GM23338 (cell line): ENCODE data around the gene MED16. TPM values are rescaled to one million over a fixed set of nuclear protein-coding genes. Genes with fewer than 3 reads are reported as not detected.

Experiments used
- ATAC-seq: fragments of 200-7000 bp; cut with Tn5 transposase; 3 replicates; pipeline ENCODE4 v1.9.1; 2020
- DNase-seq: peaks from one replicate; pipeline ENCODE4 v3.0.0-alpha.2; 2015; ENCODE audit warnings: low spot score
- H2AFZ ChIP-seq: fragments of 200-600 bp; sonication (generic); 2 replicates; pipeline ENCODE4 v1.8.0; 2016; ENCODE audit warnings: antibody characterized with exemption, mild to moderate bottlenecking, moderate library complexity
- H3F3A ChIP-seq: fragments of 200-600 bp; sonication (generic); replicated peaks from 2 replicates; pipeline ENCODE4 v1.8.0; 2017; ENCODE audit warnings: antibody characterized with exemption, mixed run types, low read depth
- H3K27ac ChIP-seq: fragments of 200-600 bp; sonication (generic); 2 replicates; pipeline ENCODE4 v1.6.1; 2016; ENCODE audit warnings: low read depth
- H3K27me3 ChIP-seq: fragments of 200-600 bp; sonication (generic); 2 replicates; pipeline ENCODE4 v1.8.0; 2016; ENCODE audit warnings: mild to moderate bottlenecking, mixed run types, moderate library complexity; ENCODE audit not compliant: insufficient read depth
- H3K36me3 ChIP-seq: fragments of 200-600 bp; sonication (generic); 2 replicates; pipeline ENCODE4 v1.8.0; 2016; ENCODE audit warnings: mild to moderate bottlenecking; ENCODE audit not compliant: insufficient read depth
- H3K4me1 ChIP-seq: fragments of 200-600 bp; sonication (generic); 2 replicates; pipeline ENCODE4 v1.8.0; 2016; ENCODE audit warnings: mild to moderate bottlenecking, moderate library complexity; ENCODE audit not compliant: insufficient read depth
- H3K4me2 ChIP-seq: fragments of 200-600 bp; sonication (generic); 2 replicates; pipeline ENCODE4 v1.7.1; 2017; ENCODE audit warnings: mixed run types
- H3K4me3 ChIP-seq: fragments of 200-600 bp; sonication (generic); 2 replicates; pipeline ENCODE4 v1.6.1; 2016; ENCODE audit warnings: mixed run types
- H3K79me2 ChIP-seq: fragments of 200-600 bp; sonication (generic); replicated peaks from 2 replicates; pipeline ENCODE4 v1.8.0; 2017; ENCODE audit warnings: mild to moderate bottlenecking; ENCODE audit not compliant: insufficient read depth
- H3K9me2 ChIP-seq: fragments of 200-600 bp; sonication (generic); 2 replicates; pipeline ENCODE4 v1.8.0; 2017; ENCODE audit not compliant: insufficient read depth
- H4K20me1 ChIP-seq: fragments of 200-600 bp; sonication (generic); replicated peaks from 2 replicates; pipeline ENCODE4 v1.8.0; 2017; ENCODE audit warnings: mild to moderate bottlenecking; ENCODE audit not compliant: insufficient read depth
- H3K27ac Mint-ChIP-seq: 2 replicates; pipeline ENCODE4 v1.8.0; 2020; ENCODE audit warnings: inconsistent platforms, mild to moderate bottlenecking, moderate library complexity, mixed read lengths
- H3K27me3 Mint-ChIP-seq: 3 replicates; pipeline ENCODE4 v1.8.0; 2022; ENCODE audit warnings: low read depth, mild to moderate bottlenecking, moderate library complexity, mixed read lengths, inconsistent platforms; ENCODE audit not compliant: insufficient read depth, poor library complexity
- H3K36me3 Mint-ChIP-seq: 3 replicates; pipeline ENCODE4 v1.8.0; 2021; ENCODE audit warnings: low read depth, mild to moderate bottlenecking, inconsistent platforms, moderate library complexity, mixed read lengths
- H3K4me1 Mint-ChIP-seq: 3 replicates; pipeline ENCODE4 v1.8.0; 2020; ENCODE audit warnings: mild to moderate bottlenecking, inconsistent platforms, mixed read lengths
- H3K4me3 Mint-ChIP-seq: 3 replicates; pipeline ENCODE4 v1.8.0; 2021; ENCODE audit warnings: moderate library complexity, mild to moderate bottlenecking, inconsistent platforms, mixed read lengths
- H3K9me3 Mint-ChIP-seq: 3 replicates; pipeline ENCODE4 v1.8.0; 2020; ENCODE audit warnings: moderate library complexity, mild to moderate bottlenecking, inconsistent platforms, mixed read lengths
- CREB1 ChIP-seq: fragments of 250-450 bp; sonication (Bioruptor Pico); IDR thresholded peaks from 2 replicates; pipeline ENCODE4 v1.5.0; 2020; ENCODE audit warnings: low read depth, mild to moderate bottlenecking, moderate library complexity
- EZH2 ChIP-seq: fragments of 200-600 bp; sonication (generic); IDR thresholded peaks from one replicate; pipeline ENCODE4 v1.8.0; 2017; ENCODE audit warnings: antibody characterized with exemption, mild to moderate bottlenecking, low read depth; ENCODE audit not compliant: unreplicated experiment
- JUNB ChIP-seq: IDR thresholded peaks from one replicate; pipeline ENCODE4 v1.6.1; 2016; ENCODE audit warnings: antibody characterized with exemption; ENCODE audit not compliant: unreplicated experiment
- STAT1 ChIP-seq: IDR thresholded peaks from one replicate; pipeline ENCODE4 v1.6.1; 2016; ENCODE audit warnings: antibody characterized with exemption; ENCODE audit not compliant: unreplicated experiment
- ZNF331 ChIP-seq: fragments of 250-450 bp; sonication (Bioruptor Pico); IDR thresholded peaks from 2 replicates; pipeline ENCODE4 v1.5.0; 2020; ENCODE audit warnings: low read depth, mild to moderate bottlenecking, moderate library complexity
- polyA plus RNA-seq: library from polyadenylated mRNA; unstranded; fragments of >200 nt; fragmentation: Nextera tagmentation; extraction: Ambion mirVana; gene quantifications from 2 replicates; pipeline ENCODE4 v1.2.1, GENCODE V29; 2016
- total RNA-seq: library from RNA; depleted of rRNA; stranded (reverse); fragments of >200 nt; shearing (Covaris generic); gene quantifications from 2 replicates; pipeline ENCODE4 v1.2.3, GENCODE V29; 2014
- TF ChIP-seq, protein P1 (sequence below): fragments of 250-450 bp; sonication (Bioruptor Pico); IDR thresholded peaks from 2 replicates; pipeline ENCODE4 v1.5.0; 2020; ENCODE audit warnings: mild to moderate bottlenecking, moderate library complexity
- TF ChIP-seq, protein P2 (sequence below): IDR thresholded peaks from one replicate; pipeline ENCODE4 v1.6.1; 2018; ENCODE audit warnings: antibody characterized with exemption; ENCODE audit not compliant: unreplicated experiment
- TF ChIP-seq, protein P3 (sequence below), 2 experiments: fragments of 200-600 bp in 1 of 2; sonication (generic) in 1 of 2; conservative IDR thresholded peaks; 2 replicates each; pipeline versions ENCODE4 v1.5.1 to v1.6.1; 2016 to 2017; ENCODE audit warnings: antibody characterized with exemption in 2 of 2, low read depth in 2 of 2, mild to moderate bottlenecking in 2 of 2, moderate library complexity in 1 of 2
- TF ChIP-seq, protein P4 (sequence below): IDR thresholded peaks from 2 replicates; pipeline ENCODE4 v1.6.1; 2016; ENCODE audit warnings: antibody characterized with exemption

The MED16 gene
- total and polyA plus RNA-seq, 2 experiments from 2014 or later = 52.7 to 73.6 TPM

DNA sequence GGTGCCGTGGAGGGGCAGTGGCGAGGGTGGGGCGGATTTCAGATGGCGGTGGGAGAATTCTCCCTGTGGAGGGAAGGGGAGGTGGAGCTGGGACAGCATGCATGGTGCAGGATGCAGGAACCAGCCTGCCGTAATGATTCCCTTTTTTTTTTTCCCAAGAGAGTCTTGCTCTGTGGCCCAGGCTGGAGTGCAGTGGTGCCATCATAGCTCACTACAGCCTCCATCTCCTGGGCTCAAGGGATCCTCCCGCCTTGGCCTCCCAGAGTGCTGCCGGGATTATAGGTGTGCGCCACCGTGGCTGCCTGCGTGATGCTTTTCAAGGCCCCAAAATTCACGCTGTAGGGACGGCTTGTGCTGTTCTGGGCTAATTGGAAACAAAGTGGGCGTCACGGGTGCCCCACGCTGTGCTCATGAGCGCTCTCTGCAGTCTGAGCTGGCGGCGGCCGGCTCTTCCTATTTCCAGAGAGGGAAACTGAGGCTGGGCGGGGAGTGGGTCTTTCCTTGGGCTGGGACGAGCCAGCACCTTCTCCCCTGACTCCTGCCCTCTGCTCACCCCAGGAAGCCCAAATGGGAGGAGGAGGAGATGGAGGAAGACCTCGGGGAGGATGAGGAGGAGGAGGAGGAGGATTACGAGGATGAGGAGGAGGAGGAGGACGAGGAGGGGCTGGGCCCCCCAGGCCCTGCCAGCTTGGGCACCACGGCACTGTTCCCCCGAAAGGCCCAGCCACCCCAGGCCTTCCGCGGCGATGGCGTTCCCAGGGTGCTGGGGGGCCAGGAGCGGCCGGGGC, 39.1 kb upstream of the MED16 start (continued):
- TF ChIP-seq, protein P1, sequence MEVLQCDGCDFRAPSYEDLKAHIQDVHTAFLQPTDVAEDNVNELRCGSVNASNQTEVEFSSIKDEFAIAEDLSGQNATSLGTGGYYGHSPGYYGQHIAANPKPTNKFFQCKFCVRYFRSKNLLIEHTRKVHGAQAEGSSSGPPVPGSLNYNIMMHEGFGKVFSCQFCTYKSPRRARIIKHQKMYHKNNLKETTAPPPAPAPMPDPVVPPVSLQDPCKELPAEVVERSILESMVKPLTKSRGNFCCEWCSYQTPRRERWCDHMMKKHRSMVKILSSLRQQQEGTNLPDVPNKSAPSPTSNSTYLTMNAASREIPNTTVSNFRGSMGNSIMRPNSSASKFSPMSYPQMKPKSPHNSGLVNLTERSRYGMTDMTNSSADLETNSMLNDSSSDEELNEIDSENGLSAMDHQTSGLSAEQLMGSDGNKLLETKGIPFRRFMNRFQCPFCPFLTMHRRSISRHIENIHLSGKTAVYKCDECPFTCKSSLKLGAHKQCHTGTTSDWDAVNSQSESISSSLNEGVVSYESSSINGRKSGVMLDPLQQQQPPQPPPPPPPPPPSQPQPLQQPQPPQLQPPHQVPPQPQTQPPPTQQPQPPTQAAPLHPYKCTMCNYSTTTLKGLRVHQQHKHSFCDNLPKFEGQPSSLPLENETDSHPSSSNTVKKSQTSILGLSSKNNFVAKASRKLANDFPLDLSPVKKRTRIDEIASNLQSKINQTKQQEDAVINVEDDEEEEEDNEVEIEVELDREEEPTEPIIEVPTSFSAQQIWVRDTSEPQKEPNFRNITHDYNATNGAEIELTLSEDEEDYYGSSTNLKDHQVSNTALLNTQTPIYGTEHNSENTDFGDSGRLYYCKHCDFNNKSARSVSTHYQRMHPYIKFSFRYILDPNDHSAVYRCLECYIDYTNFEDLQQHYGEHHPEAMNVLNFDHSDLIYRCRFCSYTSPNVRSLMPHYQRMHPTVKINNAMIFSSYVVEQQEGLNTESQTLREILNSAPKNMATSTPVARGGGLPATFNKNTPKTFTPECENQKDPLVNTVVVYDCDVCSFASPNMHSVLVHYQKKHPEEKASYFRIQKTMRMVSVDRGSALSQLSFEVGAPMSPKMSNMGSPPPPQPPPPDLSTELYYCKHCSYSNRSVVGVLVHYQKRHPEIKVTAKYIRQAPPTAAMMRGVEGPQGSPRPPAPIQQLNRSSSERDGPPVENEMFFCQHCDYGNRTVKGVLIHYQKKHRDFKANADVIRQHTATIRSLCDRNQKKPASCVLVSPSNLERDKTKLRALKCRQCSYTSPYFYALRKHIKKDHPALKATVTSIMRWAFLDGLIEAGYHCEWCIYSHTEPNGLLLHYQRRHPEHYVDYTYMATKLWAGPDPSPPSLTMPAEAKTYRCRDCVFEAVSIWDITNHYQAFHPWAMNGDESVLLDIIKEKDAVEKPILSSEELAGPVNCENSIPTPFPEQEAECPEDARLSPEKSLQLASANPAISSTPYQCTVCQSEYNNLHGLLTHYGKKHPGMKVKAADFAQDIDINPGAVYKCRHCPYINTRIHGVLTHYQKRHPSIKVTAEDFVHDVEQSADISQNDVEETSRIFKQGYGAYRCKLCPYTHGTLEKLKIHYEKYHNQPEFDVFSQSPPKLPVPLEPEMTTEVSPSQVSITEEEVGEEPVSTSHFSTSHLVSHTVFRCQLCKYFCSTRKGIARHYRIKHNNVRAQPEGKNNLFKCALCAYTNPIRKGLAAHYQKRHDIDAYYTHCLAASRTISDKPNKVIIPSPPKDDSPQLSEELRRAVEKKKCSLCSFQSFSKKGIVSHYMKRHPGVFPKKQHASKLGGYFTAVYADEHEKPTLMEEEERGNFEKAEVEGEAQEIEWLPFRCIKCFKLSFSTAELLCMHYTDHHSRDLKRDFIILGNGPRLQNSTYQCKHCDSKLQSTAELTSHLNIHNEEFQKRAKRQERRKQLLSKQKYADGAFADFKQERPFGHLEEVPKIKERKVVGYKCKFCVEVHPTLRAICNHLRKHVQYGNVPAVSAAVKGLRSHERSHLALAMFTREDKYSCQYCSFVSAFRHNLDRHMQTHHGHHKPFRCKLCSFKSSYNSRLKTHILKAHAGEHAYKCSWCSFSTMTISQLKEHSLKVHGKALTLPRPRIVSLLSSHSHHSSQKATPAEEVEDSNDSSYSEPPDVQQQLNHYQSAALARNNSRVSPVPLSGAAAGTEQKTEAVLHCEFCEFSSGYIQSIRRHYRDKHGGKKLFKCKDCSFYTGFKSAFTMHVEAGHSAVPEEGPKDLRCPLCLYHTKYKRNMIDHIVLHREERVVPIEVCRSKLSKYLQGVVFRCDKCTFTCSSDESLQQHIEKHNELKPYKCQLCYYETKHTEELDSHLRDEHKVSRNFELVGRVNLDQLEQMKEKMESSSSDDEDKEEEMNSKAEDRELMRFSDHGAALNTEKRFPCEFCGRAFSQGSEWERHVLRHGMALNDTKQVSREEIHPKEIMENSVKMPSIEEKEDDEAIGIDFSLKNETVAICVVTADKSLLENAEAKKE (CRISPR knock-in tag) = no peak

DNA sequence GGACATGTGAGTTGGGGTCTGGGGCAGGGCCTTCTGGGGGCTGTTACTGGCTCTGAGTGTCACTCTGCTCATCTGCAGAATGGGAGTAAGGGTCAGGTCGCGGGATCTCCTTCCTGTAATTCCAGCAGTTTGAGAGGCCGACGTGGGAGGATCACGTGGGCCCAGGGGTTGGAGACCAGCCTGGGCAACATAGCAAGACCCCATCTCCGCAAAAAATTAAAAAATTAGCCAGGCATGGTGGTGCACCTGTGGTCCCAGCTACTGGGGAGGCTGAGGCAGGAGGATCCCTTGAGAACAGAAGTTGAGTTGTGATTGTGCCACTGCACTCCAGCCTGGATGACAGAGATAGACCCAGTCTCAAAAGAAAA, 36.9 kb upstream of the MED16 start:
- H3K9me3 Mint-ChIP-seq = no peaks in the 10 kb centered on the region; the same call in 2 of the 3 replicates
- Histone ChIP-seq H3K36me3 (no peaks in the 10 kb centered on the region; the same call in 1 of the 2 replicates), H3K9me2 (no peaks in the 10 kb centered on the region), H3K79me2 (peaks cover 61% of the 10 kb centered on the region), H3K4me1 (peaks cover 20% of the 10 kb centered on the region), H4K20me1 (peaks cover 8% of the 10 kb centered on the region), H3K4me3 (no peak overlapping the region), H2AFZ (no peak overlapping the region), H3K4me2 (no peak overlapping the region), H3K27ac (no peak overlapping the region), H3F3A (peaks cover 10% of the 10 kb centered on the region; the same call in 1 of the 2 replicates), H3K27me3 (no peaks in the 10 kb centered on the region)
- H3K4me1 Mint-ChIP-seq = peaks cover 13% of the 10 kb centered on the region; the same call in 1 of the 3 replicates
- ATAC-seq (no peak), DNase-seq (no peak)
- H3K27me3 Mint-ChIP-seq = peaks cover 6% of the 10 kb centered on the region
- no peak overlapping the region; the same call in 2 of the 3 replicates for H3K4me3 Mint-ChIP-seq
- H3K27ac Mint-ChIP-seq = no peak overlapping the region
- peaks cover 21% of the 10 kb centered on the region; the same call in 2 of the 3 replicates for H3K36me3 Mint-ChIP-seq
- TF ChIP-seq, protein P2, sequence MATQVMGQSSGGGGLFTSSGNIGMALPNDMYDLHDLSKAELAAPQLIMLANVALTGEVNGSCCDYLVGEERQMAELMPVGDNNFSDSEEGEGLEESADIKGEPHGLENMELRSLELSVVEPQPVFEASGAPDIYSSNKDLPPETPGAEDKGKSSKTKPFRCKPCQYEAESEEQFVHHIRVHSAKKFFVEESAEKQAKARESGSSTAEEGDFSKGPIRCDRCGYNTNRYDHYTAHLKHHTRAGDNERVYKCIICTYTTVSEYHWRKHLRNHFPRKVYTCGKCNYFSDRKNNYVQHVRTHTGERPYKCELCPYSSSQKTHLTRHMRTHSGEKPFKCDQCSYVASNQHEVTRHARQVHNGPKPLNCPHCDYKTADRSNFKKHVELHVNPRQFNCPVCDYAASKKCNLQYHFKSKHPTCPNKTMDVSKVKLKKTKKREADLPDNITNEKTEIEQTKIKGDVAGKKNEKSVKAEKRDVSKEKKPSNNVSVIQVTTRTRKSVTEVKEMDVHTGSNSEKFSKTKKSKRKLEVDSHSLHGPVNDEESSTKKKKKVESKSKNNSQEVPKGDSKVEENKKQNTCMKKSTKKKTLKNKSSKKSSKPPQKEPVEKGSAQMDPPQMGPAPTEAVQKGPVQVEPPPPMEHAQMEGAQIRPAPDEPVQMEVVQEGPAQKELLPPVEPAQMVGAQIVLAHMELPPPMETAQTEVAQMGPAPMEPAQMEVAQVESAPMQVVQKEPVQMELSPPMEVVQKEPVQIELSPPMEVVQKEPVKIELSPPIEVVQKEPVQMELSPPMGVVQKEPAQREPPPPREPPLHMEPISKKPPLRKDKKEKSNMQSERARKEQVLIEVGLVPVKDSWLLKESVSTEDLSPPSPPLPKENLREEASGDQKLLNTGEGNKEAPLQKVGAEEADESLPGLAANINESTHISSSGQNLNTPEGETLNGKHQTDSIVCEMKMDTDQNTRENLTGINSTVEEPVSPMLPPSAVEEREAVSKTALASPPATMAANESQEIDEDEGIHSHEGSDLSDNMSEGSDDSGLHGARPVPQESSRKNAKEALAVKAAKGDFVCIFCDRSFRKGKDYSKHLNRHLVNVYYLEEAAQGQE = no peak
- no peak for TF ChIP-seq EZH2
- TF ChIP-seq JUNB = no peak
- TF ChIP-seq STAT1 = no peak
- TF ChIP-seq, protein P3, sequence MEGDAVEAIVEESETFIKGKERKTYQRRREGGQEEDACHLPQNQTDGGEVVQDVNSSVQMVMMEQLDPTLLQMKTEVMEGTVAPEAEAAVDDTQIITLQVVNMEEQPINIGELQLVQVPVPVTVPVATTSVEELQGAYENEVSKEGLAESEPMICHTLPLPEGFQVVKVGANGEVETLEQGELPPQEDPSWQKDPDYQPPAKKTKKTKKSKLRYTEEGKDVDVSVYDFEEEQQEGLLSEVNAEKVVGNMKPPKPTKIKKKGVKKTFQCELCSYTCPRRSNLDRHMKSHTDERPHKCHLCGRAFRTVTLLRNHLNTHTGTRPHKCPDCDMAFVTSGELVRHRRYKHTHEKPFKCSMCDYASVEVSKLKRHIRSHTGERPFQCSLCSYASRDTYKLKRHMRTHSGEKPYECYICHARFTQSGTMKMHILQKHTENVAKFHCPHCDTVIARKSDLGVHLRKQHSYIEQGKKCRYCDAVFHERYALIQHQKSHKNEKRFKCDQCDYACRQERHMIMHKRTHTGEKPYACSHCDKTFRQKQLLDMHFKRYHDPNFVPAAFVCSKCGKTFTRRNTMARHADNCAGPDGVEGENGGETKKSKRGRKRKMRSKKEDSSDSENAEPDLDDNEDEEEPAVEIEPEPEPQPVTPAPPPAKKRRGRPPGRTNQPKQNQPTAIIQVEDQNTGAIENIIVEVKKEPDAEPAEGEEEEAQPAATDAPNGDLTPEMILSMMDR (conservative IDR thresholded peaks at IDR 0.05; ENCODE audit: low read depth in 2 of 2) = no peak
- no peak for TF ChIP-seq CREB1 (CRISPR knock-in tag)
- TF ChIP-seq, protein P4, sequence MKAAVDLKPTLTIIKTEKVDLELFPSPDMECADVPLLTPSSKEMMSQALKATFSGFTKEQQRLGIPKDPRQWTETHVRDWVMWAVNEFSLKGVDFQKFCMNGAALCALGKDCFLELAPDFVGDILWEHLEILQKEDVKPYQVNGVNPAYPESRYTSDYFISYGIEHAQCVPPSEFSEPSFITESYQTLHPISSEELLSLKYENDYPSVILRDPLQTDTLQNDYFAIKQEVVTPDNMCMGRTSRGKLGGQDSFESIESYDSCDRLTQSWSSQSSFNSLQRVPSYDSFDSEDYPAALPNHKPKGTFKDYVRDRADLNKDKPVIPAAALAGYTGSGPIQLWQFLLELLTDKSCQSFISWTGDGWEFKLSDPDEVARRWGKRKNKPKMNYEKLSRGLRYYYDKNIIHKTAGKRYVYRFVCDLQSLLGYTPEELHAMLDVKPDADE = no peak
- no peak for TF ChIP-seq ZNF331
